Measurements from ENCODE around the gene CLCN7.

- TF ChIP-seq, protein P1, sequence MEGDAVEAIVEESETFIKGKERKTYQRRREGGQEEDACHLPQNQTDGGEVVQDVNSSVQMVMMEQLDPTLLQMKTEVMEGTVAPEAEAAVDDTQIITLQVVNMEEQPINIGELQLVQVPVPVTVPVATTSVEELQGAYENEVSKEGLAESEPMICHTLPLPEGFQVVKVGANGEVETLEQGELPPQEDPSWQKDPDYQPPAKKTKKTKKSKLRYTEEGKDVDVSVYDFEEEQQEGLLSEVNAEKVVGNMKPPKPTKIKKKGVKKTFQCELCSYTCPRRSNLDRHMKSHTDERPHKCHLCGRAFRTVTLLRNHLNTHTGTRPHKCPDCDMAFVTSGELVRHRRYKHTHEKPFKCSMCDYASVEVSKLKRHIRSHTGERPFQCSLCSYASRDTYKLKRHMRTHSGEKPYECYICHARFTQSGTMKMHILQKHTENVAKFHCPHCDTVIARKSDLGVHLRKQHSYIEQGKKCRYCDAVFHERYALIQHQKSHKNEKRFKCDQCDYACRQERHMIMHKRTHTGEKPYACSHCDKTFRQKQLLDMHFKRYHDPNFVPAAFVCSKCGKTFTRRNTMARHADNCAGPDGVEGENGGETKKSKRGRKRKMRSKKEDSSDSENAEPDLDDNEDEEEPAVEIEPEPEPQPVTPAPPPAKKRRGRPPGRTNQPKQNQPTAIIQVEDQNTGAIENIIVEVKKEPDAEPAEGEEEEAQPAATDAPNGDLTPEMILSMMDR (IDR thresholded peaks at IDR 0.05; ENCODE audit: extremely low read depth in 1 of 2, insufficient read depth in 1 of 2, low read depth in 1 of 2, low read length in 2 of 2) = no peak
- no peak for TF ChIP-seq EZH2 (IDR thresholded peaks at IDR 0.05; ENCODE audit: borderline replicate concordance, low read depth, low read length, severe bottlenecking)
- TF ChIP-seq POLR2A (IDR thresholded peaks at IDR 0.05; ENCODE audit: low read depth, low read length) = no peak
- TF ChIP-seq POLR2AphosphoS5 (IDR thresholded peaks at IDR 0.05; ENCODE audit: insufficient read depth, low read depth, low read length) = no peak
- no peak for TF ChIP-seq JUN (IDR thresholded peaks at IDR 0.05; ENCODE audit: borderline replicate concordance, insufficient read depth, insufficient read length, low read depth)
Observed at GRCh38 chr16:1437606-1438005, 37.2 kb downstream of the CLCN7 start.
